Measurements from ENCODE around the gene ASB7.

Gene ASB7

DNA sequence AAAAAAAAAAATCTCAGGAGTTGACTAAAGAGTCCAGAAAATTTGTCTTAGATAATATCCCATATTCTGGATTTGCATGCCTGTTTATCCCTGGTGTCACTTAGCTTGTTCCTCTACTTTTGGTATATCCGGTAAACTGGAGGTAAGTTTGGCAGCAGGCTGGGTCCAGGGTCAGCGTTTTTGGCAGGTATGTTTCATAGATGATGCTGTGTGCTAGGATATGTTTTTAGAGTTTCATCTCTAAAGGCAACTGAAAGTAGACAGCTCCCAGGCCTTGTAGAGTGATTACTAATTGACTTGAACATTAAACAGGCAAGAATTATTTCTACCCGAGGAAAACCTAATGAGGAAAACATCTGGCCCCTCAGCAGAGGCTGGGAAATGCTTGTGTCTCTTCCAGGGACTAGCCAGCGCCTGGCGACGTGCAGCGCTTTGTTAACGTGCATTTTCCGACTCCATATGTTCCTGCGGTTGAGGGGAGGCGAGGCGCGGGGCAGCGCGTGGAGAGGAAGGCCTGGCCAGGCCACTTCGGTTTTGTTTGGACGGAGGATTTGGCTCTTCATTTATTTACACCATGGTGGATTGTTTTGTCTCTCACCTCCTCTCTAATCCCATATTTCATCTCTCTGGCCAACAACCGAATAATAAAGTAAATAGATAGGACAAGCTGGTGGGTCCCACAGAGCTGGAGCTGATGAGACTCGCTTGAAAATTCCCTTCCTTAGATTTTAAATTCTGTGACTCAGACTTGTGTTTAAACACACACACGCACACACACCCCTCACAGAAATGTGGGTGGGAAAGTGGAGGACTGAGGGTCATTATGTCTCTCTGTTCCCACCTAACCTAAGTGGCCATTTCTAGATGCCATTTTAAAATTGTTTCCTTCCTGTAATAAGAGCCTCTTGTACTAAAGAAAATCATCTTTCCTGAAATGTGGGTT, 65.3 kb downstream of the ASB7 start:
- Histone ChIP-seq H3K27ac (ENCODE audit: extremely low read depth, low read depth, low read length) (no peak overlapping the region), H3K36me3 (ENCODE audit: control insufficient read depth in 2 of 2, insufficient read depth in 1 of 2, low read length in 2 of 2) (no peaks in the 10 kb centered on the region), H3K9me3 (ENCODE audit: control insufficient read depth, insufficient read depth, low read depth, low read length) (no peaks in the 10 kb centered on the region), H3K4me1 (ENCODE audit: control insufficient read depth, insufficient read depth, low read length) (no peaks in the 10 kb centered on the region), H3K4me3 (ENCODE audit: low read depth, low read length) (no peak overlapping the region)
- ChIA-PET POLR2A (interaction anchor here (0.7 kb wide), 2 partner anchors 341 to 665 kb away, joined by 3 to 5 read pairs; no protein-coding TSS in a partner anchor), CTCF (no interaction called here)
- TF ChIP-seq SP3 (tag by site-specific recombination; IDR thresholded peaks at IDR 0.05) (no peak), SCRT1 (tag by site-specific recombination; IDR thresholded peaks at IDR 0.05; ENCODE audit: borderline replicate concordance) (no peak), ZNF24 (tag by site-specific recombination; IDR thresholded peaks at IDR 0.05) (no peak), ZNF518A (tag by site-specific recombination; conservative IDR thresholded peaks at IDR 0.05; ENCODE audit: low read depth) (no peak), ZNF544 (tag by site-specific recombination; IDR thresholded peaks at IDR 0.05) (no peak), ZNF23 (tag by site-specific recombination; IDR thresholded peaks at IDR 0.05; ENCODE audit: borderline replicate concordance) (no peak), PBX3 (CRISPR knock-in tag; IDR thresholded peaks at IDR 0.05) (no peak), ZNF514 (tag by site-specific recombination; IDR thresholded peaks at IDR 0.05) (no peak), ZNF777 (tag by site-specific recombination; IDR thresholded peaks at IDR 0.05; ENCODE audit: borderline replicate concordance) (no peak), ZFHX2 (tag by site-specific recombination; conservative IDR thresholded peaks at IDR 0.05) (no peak), EGR2 (tag by site-specific recombination; IDR thresholded peaks at IDR 0.05; ENCODE audit: low read depth) (no peak)
- TF ChIP-seq, protein P1, sequence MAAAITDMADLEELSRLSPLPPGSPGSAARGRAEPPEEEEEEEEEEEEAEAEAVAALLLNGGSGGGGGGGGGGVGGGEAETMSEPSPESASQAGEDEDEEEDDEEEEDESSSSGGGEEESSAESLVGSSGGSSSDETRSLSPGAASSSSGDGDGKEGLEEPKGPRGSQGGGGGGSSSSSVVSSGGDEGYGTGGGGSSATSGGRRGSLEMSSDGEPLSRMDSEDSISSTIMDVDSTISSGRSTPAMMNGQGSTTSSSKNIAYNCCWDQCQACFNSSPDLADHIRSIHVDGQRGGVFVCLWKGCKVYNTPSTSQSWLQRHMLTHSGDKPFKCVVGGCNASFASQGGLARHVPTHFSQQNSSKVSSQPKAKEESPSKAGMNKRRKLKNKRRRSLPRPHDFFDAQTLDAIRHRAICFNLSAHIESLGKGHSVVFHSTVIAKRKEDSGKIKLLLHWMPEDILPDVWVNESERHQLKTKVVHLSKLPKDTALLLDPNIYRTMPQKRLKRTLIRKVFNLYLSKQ (tag by site-specific recombination; IDR thresholded peaks at IDR 0.05; ENCODE audit: borderline replicate concordance), result no peak

- ChIA-PET CTCF (no interaction called here), POLR2A (no interaction called here)
- H3K36me3 ChIP-seq (ENCODE audit: control insufficient read depth in 2 of 2, insufficient read depth in 1 of 2, low read length in 2 of 2), result no peaks in the 10 kb centered on the region
- no peaks in the 10 kb centered on the region for H3K9me3 ChIP-seq (ENCODE audit: control insufficient read depth, insufficient read depth, low read depth, low read length)
- no peak overlapping the region for H3K27ac ChIP-seq (ENCODE audit: extremely low read depth, low read depth, low read length)
- no peak overlapping the region for H3K4me3 ChIP-seq (ENCODE audit: low read depth, low read length)
- H3K4me1 ChIP-seq (ENCODE audit: control insufficient read depth, insufficient read depth, low read length), result no peaks in the 10 kb centered on the region
- TF ChIP-seq ZNF138 (tag by site-specific recombination; IDR thresholded peaks at IDR 0.05; ENCODE audit: borderline replicate concordance), result no peak
- TF ChIP-seq IKZF3 (tag by site-specific recombination; IDR thresholded peaks at IDR 0.05), result no peak
- no peak for TF ChIP-seq ZFHX2 (tag by site-specific recombination; conservative IDR thresholded peaks at IDR 0.05)
- TF ChIP-seq ZNF404 (tag by site-specific recombination; IDR thresholded peaks at IDR 0.05), result no peak
- no peak for TF ChIP-seq MYNN (tag by site-specific recombination; IDR thresholded peaks at IDR 0.05; ENCODE audit: borderline replicate concordance)
Observed at GRCh38 chr15:100668348-100668745, 66.0 kb downstream of the ASB7 start.

All from HEK293 (cell line).